Prostate gland (tissue), 2 donors: ENCODE results near the gene KRTAP19-4.

Source experiments
- CTCF ChIP-seq, 4 experiments: fragments of 200-600 bp in 2 of 4; fragments of 450-650 bp in 2 of 4; sonication (generic) in 2 of 4; IDR thresholded peaks; 1 replicate in 3 of 4; 2 replicates in 1 of 4; pipeline ENCODE4 v1.5.1; 2016 to 2019; ENCODE audit warnings: antibody characterized with exemption in 4 of 4, mild to moderate bottlenecking in 2 of 4, moderate library complexity in 2 of 4
- POLR2A ChIP-seq: fragments of 450-650 bp; IDR thresholded peaks from one replicate; pipeline ENCODE4 v1.6.1; 2016; ENCODE audit warnings: antibody characterized with exemption, mild to moderate bottlenecking
- POLR2AphosphoS5 ChIP-seq: sonication (generic); formaldehyde crosslinking; IDR thresholded peaks from one replicate; pipeline ENCODE4 v1.6.1; 2017; ENCODE audit warnings: antibody characterized with exemption

GRCh38 chr21:30487336-30487735 lies 9.6 kb downstream of the KRTAP19-4 start, which contains the start of gene KRTAP19-2:
- no peak for TF ChIP-seq POLR2A
- TF ChIP-seq CTCF (IDR thresholded peaks at IDR 0.05), result no peak
- TF ChIP-seq POLR2AphosphoS5, result no peak
